GM10266 (cell line): ENCODE data around the gene EGFL7.

Source experiments
- DNase-seq: peaks from one replicate; pipeline ENCODE4 v3.0.0; 2012; ENCODE audit errors: extremely low spot score
- CTCF ChIP-seq: IDR thresholded peaks from 2 replicates; pipeline ENCODE4 v1.5.1; 2012; ENCODE audit warnings: mild to moderate bottlenecking, low read depth; ENCODE audit not compliant: control insufficient read depth, insufficient read depth; ENCODE audit errors: missing control alignments

Gene EGFL7

GRCh38 chr9:136621734-136622093, 41.0 kb upstream of the EGFL7 start:
- no peak for DNase-seq

GRCh38 chr9:136622538-136622948, 40.2 kb upstream of the EGFL7 start:
- DNase-seq = no peak
- no peak for TF ChIP-seq CTCF

More at GRCh38 chr9:136621734-136622093, 41.0 kb upstream of the EGFL7 start:
- TF ChIP-seq CTCF = no peak

GRCh38 chr9:136623016-136623841, 39.5 kb upstream of the EGFL7 start:
- TF ChIP-seq CTCF = no peak
- DNase-seq = no peak

- no peak for DNase-seq
- no peak for TF ChIP-seq CTCF
Observed at GRCh38 chr9:136623842-136624183, 38.9 kb upstream of the EGFL7 start.

- TF ChIP-seq CTCF = no peak
- no peak for DNase-seq
Observed at GRCh38 chr9:136624184-136624951, 38.3 kb upstream of the EGFL7 start.

GRCh38 chr9:136625101-136626065, 37.3 kb upstream of the EGFL7 start:
- peak; percentile 46 for TF ChIP-seq CTCF
- DNase-seq = peak; percentile 84
